DND-41 (cell line): ENCODE results near the gene RAD51B.

ENCODE experiments used
- ATAC-seq: fragments of 200-7000 bp; cut with Tn5 transposase; 3 replicates; pipeline ENCODE4 v1.9.1; 2021; ENCODE audit warnings: low read depth; ENCODE audit not compliant: insufficient read depth
- DNase-seq: peaks from one replicate; pipeline ENCODE4 v3.0.0-alpha.2; 2020
- H2AFZ ChIP-seq: 2 replicates; pipeline ENCODE4 v1.6.0; 2012; ENCODE audit warnings: low read depth, low read length
- H3K27ac ChIP-seq: 2 replicates; pipeline ENCODE4 v1.5.1; 2012; ENCODE audit warnings: low read length, inconsistent platforms
- H3K27me3 ChIP-seq: fragments of 200-600 bp; sonication (generic); 2 replicates; pipeline ENCODE4 v1.6.0; 2012; ENCODE audit warnings: low read length, mild to moderate bottlenecking, inconsistent platforms; ENCODE audit not compliant: insufficient read depth, poor library complexity
- H3K36me3 ChIP-seq: 2 replicates; pipeline ENCODE4 v1.5.1; 2012; ENCODE audit warnings: low read length, inconsistent platforms; ENCODE audit not compliant: insufficient read depth
- H3K4me1 ChIP-seq: 2 replicates; pipeline ENCODE4 v1.5.1; 2012; ENCODE audit warnings: mild to moderate bottlenecking, low read length; ENCODE audit not compliant: insufficient read depth
- H3K4me2 ChIP-seq: 2 replicates; pipeline ENCODE4 v1.6.0; 2012; ENCODE audit warnings: mild to moderate bottlenecking, moderate library complexity, low read length, inconsistent platforms; ENCODE audit not compliant: insufficient read depth
- H3K4me3 ChIP-seq, 2 experiments: fragments of 200-600 bp in 1 of 2; shearing (Covaris generic) in 1 of 2; 2 replicates each; pipeline ENCODE4 v1.5.1; 2012 to 2016; ENCODE audit warnings: inconsistent platforms in 2 of 2, low read length in 2 of 2, mild to moderate bottlenecking in 2 of 2, low read depth in 1 of 2, moderate library complexity in 1 of 2
- H3K79me2 ChIP-seq: 2 replicates; pipeline ENCODE4 v1.6.0; 2012; ENCODE audit warnings: low read length, inconsistent platforms; ENCODE audit not compliant: insufficient read depth
- H3K9ac ChIP-seq: 2 replicates; pipeline ENCODE4 v1.6.0; 2012; ENCODE audit warnings: low read depth, mild to moderate bottlenecking, inconsistent platforms, low read length, moderate library complexity
- H3K9me3 ChIP-seq: 2 replicates; pipeline ENCODE4 v1.5.1; 2012; ENCODE audit warnings: low read length, moderate library complexity, mild to moderate bottlenecking, inconsistent platforms; ENCODE audit not compliant: insufficient read depth, severe bottlenecking
- H4K20me1 ChIP-seq: 2 replicates; pipeline ENCODE4 v1.6.0; 2012; ENCODE audit warnings: low read length; ENCODE audit not compliant: insufficient read depth
- EZH2 ChIP-seq: IDR thresholded peaks from 3 replicates; pipeline ENCODE4 v1.6.1; 2012; ENCODE audit warnings: borderline replicate concordance, low read depth, mild to moderate bottlenecking, moderate library complexity, low read length, inconsistent platforms; ENCODE audit not compliant: severe bottlenecking
- TF ChIP-seq, protein P1 (sequence below): IDR thresholded peaks from 2 replicates; pipeline ENCODE4 v1.5.1; 2012; ENCODE audit warnings: borderline replicate concordance, low read length, moderate library complexity, mild to moderate bottlenecking; ENCODE audit not compliant: poor library complexity, severe bottlenecking; ENCODE audit errors: extremely low read depth

RAD51B gene

DNA sequence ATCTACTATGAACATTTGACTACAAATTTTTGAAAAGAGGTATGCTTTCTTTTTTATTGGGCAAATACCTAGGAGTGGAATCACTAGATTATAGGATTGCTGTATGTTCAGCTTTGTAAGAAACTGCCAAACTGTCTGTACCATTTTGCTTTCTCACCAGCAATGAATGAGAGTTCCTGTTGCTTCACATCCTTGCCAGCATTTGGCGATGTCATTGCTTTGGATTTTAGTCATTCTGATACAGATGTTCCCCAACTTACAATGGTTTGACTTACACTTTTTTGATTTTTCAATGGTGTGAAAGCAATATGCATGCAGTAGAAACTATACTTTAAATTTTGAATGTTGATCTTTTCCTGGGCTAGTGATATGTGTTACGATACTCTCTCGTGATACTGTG, 328.7 kb downstream of the RAD51B start:
- Histone ChIP-seq H2AFZ (no peak overlapping the region), H3K9ac (no peak overlapping the region), H3K27ac (no peak overlapping the region), H3K4me2 (no peak overlapping the region), H3K79me2 (no peaks in the 10 kb centered on the region), H4K20me1 (no peaks in the 10 kb centered on the region), H3K4me3 (no peak overlapping the region), H3K4me1 (peaks cover 10% of the 10 kb centered on the region), H3K27me3 (no peaks in the 10 kb centered on the region), H3K36me3 (no peaks in the 10 kb centered on the region), H3K9me3 (peaks cover 17% of the 10 kb centered on the region)
- no peak for DNase-seq
- TF ChIP-seq EZH2 = no peak
- TF ChIP-seq, protein P1, sequence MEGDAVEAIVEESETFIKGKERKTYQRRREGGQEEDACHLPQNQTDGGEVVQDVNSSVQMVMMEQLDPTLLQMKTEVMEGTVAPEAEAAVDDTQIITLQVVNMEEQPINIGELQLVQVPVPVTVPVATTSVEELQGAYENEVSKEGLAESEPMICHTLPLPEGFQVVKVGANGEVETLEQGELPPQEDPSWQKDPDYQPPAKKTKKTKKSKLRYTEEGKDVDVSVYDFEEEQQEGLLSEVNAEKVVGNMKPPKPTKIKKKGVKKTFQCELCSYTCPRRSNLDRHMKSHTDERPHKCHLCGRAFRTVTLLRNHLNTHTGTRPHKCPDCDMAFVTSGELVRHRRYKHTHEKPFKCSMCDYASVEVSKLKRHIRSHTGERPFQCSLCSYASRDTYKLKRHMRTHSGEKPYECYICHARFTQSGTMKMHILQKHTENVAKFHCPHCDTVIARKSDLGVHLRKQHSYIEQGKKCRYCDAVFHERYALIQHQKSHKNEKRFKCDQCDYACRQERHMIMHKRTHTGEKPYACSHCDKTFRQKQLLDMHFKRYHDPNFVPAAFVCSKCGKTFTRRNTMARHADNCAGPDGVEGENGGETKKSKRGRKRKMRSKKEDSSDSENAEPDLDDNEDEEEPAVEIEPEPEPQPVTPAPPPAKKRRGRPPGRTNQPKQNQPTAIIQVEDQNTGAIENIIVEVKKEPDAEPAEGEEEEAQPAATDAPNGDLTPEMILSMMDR = no peak
- no peak for ATAC-seq

- no peaks in the 10 kb centered on the region for H3K79me2 ChIP-seq
- H3K27me3 ChIP-seq = no peaks in the 10 kb centered on the region
- no peaks in the 10 kb centered on the region for H4K20me1 ChIP-seq
- no peak overlapping the region for H2AFZ ChIP-seq
- H3K27ac ChIP-seq = no peak overlapping the region
- DNase-seq = no peak
- no peak for ATAC-seq
- H3K4me1 ChIP-seq = peaks cover 6% of the 10 kb centered on the region
- H3K9ac ChIP-seq = no peak overlapping the region
- TF ChIP-seq EZH2 = no peak
- TF ChIP-seq, protein P1 = no peak
- no peak overlapping the region for H3K4me2 ChIP-seq
- H3K36me3 ChIP-seq = no peaks in the 10 kb centered on the region
- no peak overlapping the region for H3K4me3 ChIP-seq
- H3K9me3 ChIP-seq = peaks cover 17% of the 10 kb centered on the region
These were observed 329.2 kb downstream of the RAD51B start for GRCh38 chr14:68148763-68149162.

GRCh38 chr14:68153275-68153674, 333.7 kb downstream of the RAD51B start:
- Histone ChIP-seq H3K36me3 (no peaks in the 10 kb centered on the region), H3K27me3 (no peaks in the 10 kb centered on the region), H3K4me3 (no peak overlapping the region), H3K9ac (no peak overlapping the region), H3K27ac (no peak overlapping the region), H2AFZ (no peak overlapping the region), H3K79me2 (no peaks in the 10 kb centered on the region), H3K4me2 (no peak overlapping the region), H3K4me1 (no peaks in the 10 kb centered on the region; the same call in 1 of the 2 replicates), H3K9me3 (peaks cover 14% of the 10 kb centered on the region), H4K20me1 (no peaks in the 10 kb centered on the region)
- ATAC-seq (no peak), DNase-seq (no peak)
- TF ChIP-seq EZH2 = no peak
- TF ChIP-seq, protein P1 = no peak

DNA sequence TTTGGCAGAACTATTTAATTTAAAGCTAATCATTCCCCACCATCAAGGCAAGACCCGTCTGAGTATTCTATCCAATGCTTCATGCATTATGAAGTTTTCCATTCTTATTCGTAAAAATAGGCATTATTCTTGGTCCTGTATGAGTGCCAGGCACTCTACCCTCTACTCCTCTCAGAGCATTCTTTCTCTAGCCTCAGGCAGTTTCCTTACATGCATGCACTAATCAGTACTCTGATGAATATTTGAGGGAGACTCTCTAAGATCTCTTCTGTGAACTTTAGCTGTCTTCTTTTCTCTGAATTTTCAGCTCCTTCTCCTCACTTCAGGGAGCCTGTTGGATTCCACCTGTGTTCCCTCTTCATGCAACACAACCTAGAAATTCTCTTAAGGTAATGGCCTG, 334.7 kb downstream of the RAD51B start:
- ATAC-seq (no peak), DNase-seq (no peak)
- no peak overlapping the region for H3K4me3 ChIP-seq
- H3K79me2 ChIP-seq = no peaks in the 10 kb centered on the region
- H3K36me3 ChIP-seq = no peaks in the 10 kb centered on the region
- no peak overlapping the region for H3K9ac ChIP-seq
- no peak overlapping the region for H3K4me2 ChIP-seq
- no peaks in the 10 kb centered on the region; the same call in 1 of the 2 replicates for H3K4me1 ChIP-seq
- peaks cover 14% of the 10 kb centered on the region for H3K9me3 ChIP-seq
- TF ChIP-seq, protein P1 = no peak
- TF ChIP-seq EZH2 = no peak
- no peak overlapping the region for H3K27ac ChIP-seq
- H4K20me1 ChIP-seq = no peaks in the 10 kb centered on the region
- no peaks in the 10 kb centered on the region for H3K27me3 ChIP-seq
- no peak overlapping the region for H2AFZ ChIP-seq
